A673 (cell line): ENCODE data around the gene DYRK1A.

ENCODE experiments used
- EZH2 ChIP-seq: fragments of 200-600 bp; sonication (generic); IDR thresholded peaks from 2 replicates; pipeline ENCODE4 v1.6.1; 2017; ENCODE audit warnings: borderline replicate concordance, low read depth, mild to moderate bottlenecking, mixed read lengths, antibody characterized with exemption, low read length; ENCODE audit not compliant: poor library complexity, severe bottlenecking
- TF ChIP-seq, protein P1 (sequence below): fragments of 300-800, 200-600 bp; sonication (generic); conservative IDR thresholded peaks from 2 replicates; pipeline ENCODE4 v1.5.1; 2017; ENCODE audit warnings: low read depth, mild to moderate bottlenecking, antibody characterized with exemption, low read length, moderate library complexity, mixed read lengths

DNA sequence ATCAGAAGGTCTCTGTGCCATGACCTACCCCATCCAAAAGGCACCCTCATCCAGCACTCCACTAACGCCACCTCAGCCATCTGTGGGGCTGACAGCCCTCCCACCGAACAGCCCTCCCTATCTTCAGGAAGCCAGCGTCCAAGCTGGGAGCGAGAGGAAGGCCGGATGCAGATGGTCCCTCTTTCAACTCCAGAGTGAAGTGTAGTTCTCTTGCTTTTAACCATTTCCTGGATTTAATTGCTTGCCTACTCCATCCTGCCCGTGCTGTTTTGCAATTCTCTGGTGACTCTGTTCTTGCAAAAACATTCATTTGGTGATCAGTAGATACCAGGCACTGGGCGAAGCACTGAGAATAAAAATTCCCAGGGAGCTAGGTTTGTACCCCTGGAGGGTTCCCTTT is 8.2 kb upstream of the DYRK1A start:
- no peak for TF ChIP-seq EZH2
- TF ChIP-seq, protein P1, sequence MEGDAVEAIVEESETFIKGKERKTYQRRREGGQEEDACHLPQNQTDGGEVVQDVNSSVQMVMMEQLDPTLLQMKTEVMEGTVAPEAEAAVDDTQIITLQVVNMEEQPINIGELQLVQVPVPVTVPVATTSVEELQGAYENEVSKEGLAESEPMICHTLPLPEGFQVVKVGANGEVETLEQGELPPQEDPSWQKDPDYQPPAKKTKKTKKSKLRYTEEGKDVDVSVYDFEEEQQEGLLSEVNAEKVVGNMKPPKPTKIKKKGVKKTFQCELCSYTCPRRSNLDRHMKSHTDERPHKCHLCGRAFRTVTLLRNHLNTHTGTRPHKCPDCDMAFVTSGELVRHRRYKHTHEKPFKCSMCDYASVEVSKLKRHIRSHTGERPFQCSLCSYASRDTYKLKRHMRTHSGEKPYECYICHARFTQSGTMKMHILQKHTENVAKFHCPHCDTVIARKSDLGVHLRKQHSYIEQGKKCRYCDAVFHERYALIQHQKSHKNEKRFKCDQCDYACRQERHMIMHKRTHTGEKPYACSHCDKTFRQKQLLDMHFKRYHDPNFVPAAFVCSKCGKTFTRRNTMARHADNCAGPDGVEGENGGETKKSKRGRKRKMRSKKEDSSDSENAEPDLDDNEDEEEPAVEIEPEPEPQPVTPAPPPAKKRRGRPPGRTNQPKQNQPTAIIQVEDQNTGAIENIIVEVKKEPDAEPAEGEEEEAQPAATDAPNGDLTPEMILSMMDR, result no peak
